ENCODE results near the gene ICOS. TPM values are rescaled to one million over a fixed set of nuclear protein-coding genes. Genes with fewer than 3 reads are reported as not detected.

The ICOS gene
- total and polyA plus RNA-seq, 4 donors = 0.02 to 0.17 (median 0.09) TPM; not detected in 1

GRCh38 chr2:203893840-203894239 is 42.7 kb upstream of the ICOS start:
- no peak for TF ChIP-seq EGR1 (IDR thresholded peaks at IDR 0.05; ENCODE audit: low read depth in 2 of 2)
- no peak for TF ChIP-seq YY1 (IDR thresholded peaks at IDR 0.05)
- no peak for TF ChIP-seq FOXA2 (IDR thresholded peaks at IDR 0.05)
- no peak for TF ChIP-seq SP1 (IDR thresholded peaks at IDR 0.05)
- TF ChIP-seq ATF3 (IDR thresholded peaks at IDR 0.05) = no peak
- TF ChIP-seq MAX (IDR thresholded peaks at IDR 0.05) = no peak
- TF ChIP-seq HNF4A (conservative IDR thresholded peaks at IDR 0.05) = no peak
- no peak for TF ChIP-seq RXRA (IDR thresholded peaks at IDR 0.05)
- TF ChIP-seq NR2F2 (IDR thresholded peaks at IDR 0.05) = no peak
- no peak for TF ChIP-seq ZBTB33 (IDR thresholded peaks at IDR 0.05)
- TF ChIP-seq FOXA1 (IDR thresholded peaks at IDR 0.05) = no peak
- Histone ChIP-seq H3K36me3 (ENCODE audit: control insufficient read depth in 4 of 4, insufficient read depth in 3 of 4, low read depth in 1 of 4, low read length in 3 of 4) (no peaks in the 10 kb centered on the region), H3K9me3 (ENCODE audit: control insufficient read depth in 4 of 4, low read length in 3 of 4) (no peaks in the 10 kb centered on the region), H3K27ac (ENCODE audit: low read depth in 1 of 2, low read length in 2 of 2) (no peak overlapping the region), H3K27me3 (ENCODE audit: control insufficient read depth in 4 of 4, insufficient read depth in 4 of 4, low read length in 3 of 4) (no peaks in the 10 kb centered on the region), H3K9ac (ENCODE audit: low read depth in 1 of 2, low read length in 2 of 2) (no peak overlapping the region), H3K4me1 (ENCODE audit: control insufficient read depth in 4 of 4, insufficient read depth in 4 of 4, low read length in 3 of 4) (no peaks in the 10 kb centered on the region), H3K4me3 (ENCODE audit: low read depth in 1 of 3, low read length in 3 of 3) (no peak overlapping the region)
- DNase-seq (ENCODE audit: low spot score) = no peak
- WGBS = 94% methylated on average over 7 of the region's 7 CpGs

- Histone ChIP-seq H3K9me3 (ENCODE audit: control insufficient read depth in 4 of 4, low read length in 3 of 4) (no peaks in the 10 kb centered on the region), H3K27me3 (ENCODE audit: control insufficient read depth in 4 of 4, insufficient read depth in 4 of 4, low read length in 3 of 4) (no peaks in the 10 kb centered on the region), H3K9ac (ENCODE audit: low read depth in 1 of 2, low read length in 2 of 2) (no peak overlapping the region), H3K27ac (ENCODE audit: low read depth in 1 of 2, low read length in 2 of 2) (no peak overlapping the region), H3K4me1 (ENCODE audit: control insufficient read depth in 4 of 4, insufficient read depth in 4 of 4, low read length in 3 of 4) (no peaks in the 10 kb centered on the region), H3K4me3 (ENCODE audit: low read depth in 1 of 3, low read length in 3 of 3) (no peak overlapping the region), H3K36me3 (ENCODE audit: control insufficient read depth in 4 of 4, insufficient read depth in 3 of 4, low read depth in 1 of 4, low read length in 3 of 4) (no peaks in the 10 kb centered on the region)
- TF ChIP-seq JUND (IDR thresholded peaks at IDR 0.05) (no peak), ZBTB33 (IDR thresholded peaks at IDR 0.05) (no peak), HNF4A (conservative IDR thresholded peaks at IDR 0.05) (no peak), GABPA (IDR thresholded peaks at IDR 0.05 in 1 of 2, conservative IDR thresholded peaks at IDR 0.05 in 1 of 2) (no peak), YY1 (IDR thresholded peaks at IDR 0.05) (no peak), NR2F2 (IDR thresholded peaks at IDR 0.05) (no peak), RAD21 (IDR thresholded peaks at IDR 0.05) (no peak), TAF1 (conservative IDR thresholded peaks at IDR 0.05) (no peak), FOXA2 (IDR thresholded peaks at IDR 0.05) (no peak), EGR1 (IDR thresholded peaks at IDR 0.05; ENCODE audit: low read depth in 2 of 2) (no peak), REST (IDR thresholded peaks at IDR 0.05) (no peak), MAX (IDR thresholded peaks at IDR 0.05) (no peak), FOXA1 (IDR thresholded peaks at IDR 0.05) (no peak), HNF4G (IDR thresholded peaks at IDR 0.05) (no peak), ATF3 (IDR thresholded peaks at IDR 0.05) (no peak), RXRA (IDR thresholded peaks at IDR 0.05) (no peak), SP1 (IDR thresholded peaks at IDR 0.05) (no peak), CTCF (IDR thresholded peaks at IDR 0.05; ENCODE audit: low read depth, low read length, missing input control) (no peak)
- DNase-seq (ENCODE audit: low spot score) = no peak
- 90% methylated on average over 1 of the region's 1 CpG for WGBS
Observed at GRCh38 chr2:203894262-203894661, 42.3 kb upstream of the ICOS start.

Data from liver (tissue), 9 donors.